ENCODE measurements around the gene LRRFIP2.

DNA sequence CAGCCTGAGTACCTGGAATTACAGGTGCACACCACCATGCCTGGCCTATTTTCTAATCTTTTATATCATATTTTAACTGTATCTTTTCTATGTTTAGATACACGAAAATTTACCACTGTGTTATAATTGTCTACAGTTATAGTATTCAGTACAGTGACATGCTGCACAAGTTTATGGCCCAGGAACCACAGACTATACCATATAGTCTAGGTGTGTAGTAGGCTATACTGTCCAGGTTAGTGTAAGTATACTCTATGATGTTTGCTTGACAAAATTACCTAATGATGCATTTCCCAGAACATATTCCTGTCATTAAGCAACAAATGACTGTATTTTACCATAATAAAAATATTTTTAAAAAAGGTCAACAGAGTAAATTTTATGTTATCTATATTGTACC lies 5.5 kb downstream of the LRRFIP2 start:
- TF ChIP-seq, protein P1, sequence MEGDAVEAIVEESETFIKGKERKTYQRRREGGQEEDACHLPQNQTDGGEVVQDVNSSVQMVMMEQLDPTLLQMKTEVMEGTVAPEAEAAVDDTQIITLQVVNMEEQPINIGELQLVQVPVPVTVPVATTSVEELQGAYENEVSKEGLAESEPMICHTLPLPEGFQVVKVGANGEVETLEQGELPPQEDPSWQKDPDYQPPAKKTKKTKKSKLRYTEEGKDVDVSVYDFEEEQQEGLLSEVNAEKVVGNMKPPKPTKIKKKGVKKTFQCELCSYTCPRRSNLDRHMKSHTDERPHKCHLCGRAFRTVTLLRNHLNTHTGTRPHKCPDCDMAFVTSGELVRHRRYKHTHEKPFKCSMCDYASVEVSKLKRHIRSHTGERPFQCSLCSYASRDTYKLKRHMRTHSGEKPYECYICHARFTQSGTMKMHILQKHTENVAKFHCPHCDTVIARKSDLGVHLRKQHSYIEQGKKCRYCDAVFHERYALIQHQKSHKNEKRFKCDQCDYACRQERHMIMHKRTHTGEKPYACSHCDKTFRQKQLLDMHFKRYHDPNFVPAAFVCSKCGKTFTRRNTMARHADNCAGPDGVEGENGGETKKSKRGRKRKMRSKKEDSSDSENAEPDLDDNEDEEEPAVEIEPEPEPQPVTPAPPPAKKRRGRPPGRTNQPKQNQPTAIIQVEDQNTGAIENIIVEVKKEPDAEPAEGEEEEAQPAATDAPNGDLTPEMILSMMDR (conservative IDR thresholded peaks at IDR 0.05; ENCODE audit: low read depth, low read length) = no peak
- no peak for TF ChIP-seq EZH2 (IDR thresholded peaks at IDR 0.05; ENCODE audit: borderline replicate concordance, low read depth, low read length, poor library complexity, severe bottlenecking)
